Neural progenitor cell (in vitro differentiated cells): ENCODE measurements around the gene INHBB.

ENCODE experiments used
- CTCF ChIP-seq: fragments of 200-600 bp; sonication (generic); IDR thresholded peaks from 2 replicates; pipeline ENCODE4 v1.5.1; 2017; ENCODE audit warnings: antibody characterized with exemption, mild to moderate bottlenecking
- EZH2 ChIP-seq: fragments of 200-600 bp; sonication (generic); IDR thresholded peaks from 2 replicates; pipeline ENCODE4 v1.6.1; 2017; ENCODE audit warnings: antibody characterized with exemption, mild to moderate bottlenecking, moderate library complexity

- TF ChIP-seq CTCF = no peak
- no peak for TF ChIP-seq EZH2
Observed at GRCh38 chr2:120319686-120320317, 26.1 kb upstream of the INHBB start.
